NCI-H748 (cell line): ENCODE results near the gene ANKEF1.

Source experiments
- DNase-seq: peaks from one replicate; lab custom pipeline; 2025; ENCODE audit not compliant: unreplicated experiment; lab: John Stamatoyannopoulos, UW

ANKEF1 gene

DNA sequence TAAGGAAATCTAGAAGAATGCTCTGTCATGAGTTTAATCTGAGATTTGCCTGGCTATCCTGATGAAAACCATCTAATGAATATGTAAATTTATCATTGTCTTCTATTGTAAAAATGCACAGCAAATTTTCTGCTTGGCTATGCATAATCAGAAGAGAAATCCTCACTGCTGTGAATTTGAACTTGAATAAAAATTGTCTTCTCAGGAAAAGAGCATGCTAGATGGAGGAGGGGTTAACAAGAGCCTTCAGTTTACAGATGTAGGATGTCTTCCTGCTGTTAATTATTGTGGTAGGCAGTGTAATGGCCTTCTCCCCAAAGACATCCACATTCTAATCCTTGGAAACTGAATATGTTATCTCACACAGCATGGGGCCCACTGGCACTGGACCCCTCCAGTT lies 45.8 kb downstream of the ANKEF1 start:
- DNase-seq = no peak

DNA sequence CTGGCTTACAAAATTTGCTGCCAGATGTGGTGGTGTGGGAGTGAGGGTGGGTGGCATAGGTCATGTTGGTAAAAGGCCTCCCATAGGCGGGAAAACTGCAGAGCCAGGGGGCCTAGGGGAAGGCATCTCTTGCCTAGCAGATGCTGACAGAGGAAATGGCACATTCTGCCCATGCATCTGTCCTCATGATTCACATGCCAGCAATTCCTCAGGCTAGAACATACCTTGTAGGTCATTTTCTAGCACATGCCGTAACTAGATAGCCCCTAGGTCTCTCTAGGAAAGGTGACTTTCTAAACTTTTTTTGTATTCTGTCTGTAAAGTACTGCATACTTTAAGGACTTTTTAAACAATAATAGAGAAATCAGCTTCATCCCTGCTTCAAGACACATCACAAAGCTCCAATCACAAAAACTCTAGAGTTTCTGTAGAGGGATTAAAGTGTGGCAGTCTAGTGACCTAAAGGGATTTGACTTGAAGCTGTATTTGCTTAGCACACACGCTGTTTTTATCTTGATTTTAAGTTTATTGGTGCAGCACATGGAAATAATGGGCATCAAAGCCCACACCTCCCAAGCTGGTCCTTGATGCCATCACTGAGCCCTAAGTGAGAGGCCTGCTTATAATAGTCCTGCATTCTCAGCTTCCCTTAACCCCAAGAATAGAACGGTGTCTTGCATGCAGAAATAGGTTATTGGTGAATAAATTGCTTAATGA lies 55.2 kb downstream of the ANKEF1 start:
- no peak for DNase-seq

GRCh38 chr20:10090588-10091166 lies 55.9 kb downstream of the ANKEF1 start:
- DNase-seq = peak; percentile 74

- DNase-seq = no peak
Observed at GRCh38 chr20:10093087-10093591, 58.4 kb downstream of the ANKEF1 start.

GRCh38 chr20:10094566-10095173 lies 59.9 kb downstream of the ANKEF1 start:
- peak; percentile 21 for DNase-seq

- no peak for DNase-seq
Observed at GRCh38 chr20:10096790-10097189, 62.0 kb downstream of the ANKEF1 start.

DNA sequence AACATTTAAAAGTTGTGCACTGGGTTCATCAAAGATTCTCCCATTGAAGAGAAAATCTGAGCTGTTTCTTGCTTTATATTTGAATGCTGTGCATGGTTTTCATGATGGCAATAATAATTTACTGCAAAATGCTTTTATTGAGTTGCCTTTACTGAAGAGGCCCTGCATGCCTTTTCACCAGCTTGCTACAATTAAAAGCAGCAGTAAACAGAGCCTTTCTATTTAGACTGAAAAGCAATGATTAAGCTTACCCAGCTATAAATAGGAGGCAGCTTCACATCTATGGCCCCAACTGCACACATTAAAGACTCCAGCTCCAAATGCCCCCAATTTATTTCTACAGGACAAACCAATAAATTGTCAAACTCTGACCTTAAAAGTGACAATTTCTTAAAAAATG lies 70.3 kb downstream of the ANKEF1 start:
- peak; percentile 91 for DNase-seq
